ENCODE measurements around the gene ZNF665.
"Not testable (repeated sequence)": the region's sequence is repeated elsewhere in the genome, so short reads cannot be mapped to it uniquely, and the experiment has no call there.

Gene ZNF665

GRCh38 chr19:53131727-53132126 lies 61.4 kb downstream of the ZNF665 start:
- in situ Hi-C loops (cut with HindIII; ENCODE audit: low sequenced_read_pairs) = no loop called here
- DNase-seq (ENCODE audit: low read depth, low spot score) = no peak
- TF ChIP-seq, protein P1, sequence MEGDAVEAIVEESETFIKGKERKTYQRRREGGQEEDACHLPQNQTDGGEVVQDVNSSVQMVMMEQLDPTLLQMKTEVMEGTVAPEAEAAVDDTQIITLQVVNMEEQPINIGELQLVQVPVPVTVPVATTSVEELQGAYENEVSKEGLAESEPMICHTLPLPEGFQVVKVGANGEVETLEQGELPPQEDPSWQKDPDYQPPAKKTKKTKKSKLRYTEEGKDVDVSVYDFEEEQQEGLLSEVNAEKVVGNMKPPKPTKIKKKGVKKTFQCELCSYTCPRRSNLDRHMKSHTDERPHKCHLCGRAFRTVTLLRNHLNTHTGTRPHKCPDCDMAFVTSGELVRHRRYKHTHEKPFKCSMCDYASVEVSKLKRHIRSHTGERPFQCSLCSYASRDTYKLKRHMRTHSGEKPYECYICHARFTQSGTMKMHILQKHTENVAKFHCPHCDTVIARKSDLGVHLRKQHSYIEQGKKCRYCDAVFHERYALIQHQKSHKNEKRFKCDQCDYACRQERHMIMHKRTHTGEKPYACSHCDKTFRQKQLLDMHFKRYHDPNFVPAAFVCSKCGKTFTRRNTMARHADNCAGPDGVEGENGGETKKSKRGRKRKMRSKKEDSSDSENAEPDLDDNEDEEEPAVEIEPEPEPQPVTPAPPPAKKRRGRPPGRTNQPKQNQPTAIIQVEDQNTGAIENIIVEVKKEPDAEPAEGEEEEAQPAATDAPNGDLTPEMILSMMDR (IDR thresholded peaks at IDR 0.05; ENCODE audit: low read depth, low read length) = no peak
- H3K4me3 ChIP-seq (ENCODE audit: low read depth, low read length) = peak overlapping the region; percentile 50

GRCh38 chr19:53131085-53131590 lies 62.0 kb downstream of the ZNF665 start:
- in situ Hi-C loops (cut with HindIII; ENCODE audit: low sequenced_read_pairs) = no loop called here
- TF ChIP-seq, protein P1 (IDR thresholded peaks at IDR 0.05; ENCODE audit: low read depth, low read length) = no peak
- H3K4me3 ChIP-seq (ENCODE audit: low read depth, low read length) = no peak overlapping the region
- no peak for DNase-seq (ENCODE audit: low read depth, low spot score)

DNA sequence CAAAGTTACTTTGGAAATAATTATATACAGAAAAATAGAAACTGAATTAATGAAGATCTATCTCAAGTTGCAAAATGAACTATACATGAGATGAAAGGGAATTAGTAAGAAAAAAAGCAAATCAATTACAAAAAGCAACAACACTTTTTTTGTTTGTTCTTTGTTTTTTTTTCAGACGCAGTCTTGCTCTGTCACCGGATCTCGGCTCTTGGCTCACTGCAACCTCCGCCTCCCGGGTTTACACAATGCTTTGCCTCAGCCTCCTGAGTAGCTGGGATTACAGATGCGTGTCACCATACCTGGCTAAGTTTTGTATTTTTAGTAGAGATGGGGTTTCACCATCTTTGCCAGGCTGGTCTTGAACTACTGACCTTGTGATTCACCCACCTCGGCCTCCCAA lies 62.7 kb downstream of the ZNF665 start:
- DNase-seq (ENCODE audit: low read depth, low spot score) = no peak
- no peak overlapping the region for H3K4me3 ChIP-seq (ENCODE audit: low read depth, low read length)
- TF ChIP-seq, protein P1 (IDR thresholded peaks at IDR 0.05; ENCODE audit: low read depth, low read length) = no peak
- in situ Hi-C loops (cut with HindIII; ENCODE audit: low sequenced_read_pairs) = no loop called here

DNA sequence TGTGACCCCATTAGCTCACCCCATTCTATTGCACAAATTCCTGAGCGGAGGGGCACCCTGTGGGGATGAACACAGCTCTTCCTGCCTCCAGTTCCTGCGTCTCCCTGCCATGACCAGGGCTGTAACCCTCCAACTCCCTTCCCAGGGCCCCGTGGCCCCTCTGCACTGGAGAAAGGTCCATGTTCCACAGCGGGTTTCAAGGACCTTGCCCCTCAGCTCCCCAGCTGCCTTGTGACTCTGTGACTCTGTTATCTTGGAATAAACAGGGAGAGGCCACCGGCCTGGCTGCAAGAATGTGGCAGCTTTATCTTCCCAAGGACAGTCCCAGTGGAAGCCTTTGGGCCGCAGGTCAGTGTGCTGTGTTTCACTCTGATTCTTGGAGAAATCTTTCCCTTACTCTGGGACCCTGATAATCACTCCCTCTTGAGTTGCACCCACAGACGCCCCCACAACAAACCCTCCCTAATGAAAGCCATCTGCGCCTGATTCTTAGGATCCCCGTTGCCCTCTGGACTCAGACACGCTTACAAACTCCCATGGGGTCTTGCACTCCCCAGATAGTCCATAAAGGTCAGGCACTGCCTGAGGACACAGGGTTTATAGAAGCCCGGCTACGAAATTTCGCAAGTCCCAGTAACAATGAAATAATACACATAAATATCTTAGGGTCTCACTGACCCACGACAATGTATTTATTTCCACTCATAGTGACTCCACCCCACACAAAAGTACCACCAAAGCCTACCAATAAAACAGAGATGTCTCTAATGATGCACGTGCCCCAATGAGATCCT lies 66.2 kb downstream of the ZNF665 start:
- in situ Hi-C loops (cut with HindIII; ENCODE audit: low sequenced_read_pairs); H3K4me3 ChIP-seq (ENCODE audit: low read depth, low read length): not testable (repeated sequence)

DNA sequence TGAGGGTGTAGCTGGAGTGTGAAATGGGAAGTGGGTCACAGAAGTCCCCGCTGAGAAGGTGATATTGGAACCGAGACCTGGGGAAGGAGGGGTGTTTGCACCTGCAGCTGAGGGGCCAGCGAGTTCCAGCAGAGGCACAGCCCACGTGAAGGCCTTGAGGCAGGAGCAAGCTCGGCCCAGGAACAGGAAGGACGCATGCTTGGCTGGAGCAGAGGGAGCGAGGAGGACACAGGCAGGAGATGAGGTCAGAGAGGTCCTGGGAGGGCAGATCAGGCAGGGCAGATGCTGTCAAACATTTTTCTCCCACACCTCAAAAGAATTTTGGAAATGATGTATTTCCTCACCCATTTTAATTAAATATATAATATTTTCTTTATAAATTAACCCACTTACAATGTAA lies 69.8 kb downstream of the ZNF665 start:
- in situ Hi-C loops (cut with HindIII; ENCODE audit: low sequenced_read_pairs) = no loop called here
- TF ChIP-seq, protein P1 (IDR thresholded peaks at IDR 0.05; ENCODE audit: low read depth, low read length) = no peak
- DNase-seq (ENCODE audit: low read depth, low spot score) = no peak
- H3K4me3 ChIP-seq (ENCODE audit: low read depth, low read length) = no peak overlapping the region

More for the DNA sequence above, 66.2 kb downstream of the ZNF665 start:
- DNase-seq (ENCODE audit: low read depth, low spot score) = not testable (repeated sequence)
